ENCODE data around the gene WFDC5.
A peak's percentile ranks its signal among the peaks of the same experiment; 100 is the strongest.

The WFDC5 gene

DNA sequence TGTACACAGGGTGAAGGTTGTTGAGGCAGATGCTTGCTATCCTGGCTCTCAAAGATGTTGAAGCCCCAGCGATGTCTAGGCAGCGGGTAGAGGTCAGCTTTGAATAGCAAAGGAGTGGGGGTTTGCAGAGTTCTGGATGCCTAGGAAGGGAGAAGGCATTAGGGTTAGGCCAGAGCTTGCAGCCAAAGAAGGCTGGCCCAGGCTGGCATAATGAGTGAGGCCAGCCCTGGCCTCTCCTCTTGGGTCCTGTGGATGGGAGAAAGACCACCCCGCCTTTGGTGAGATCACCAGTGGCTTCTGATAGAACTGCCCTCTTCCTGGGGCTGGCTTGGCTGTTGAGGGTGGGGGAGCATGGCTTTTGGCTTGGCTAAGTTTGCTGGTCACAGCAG is 406 bp upstream of the WFDC5 start:
- DNase-seq (ENCODE audit: low spot score): no peak

DNA sequence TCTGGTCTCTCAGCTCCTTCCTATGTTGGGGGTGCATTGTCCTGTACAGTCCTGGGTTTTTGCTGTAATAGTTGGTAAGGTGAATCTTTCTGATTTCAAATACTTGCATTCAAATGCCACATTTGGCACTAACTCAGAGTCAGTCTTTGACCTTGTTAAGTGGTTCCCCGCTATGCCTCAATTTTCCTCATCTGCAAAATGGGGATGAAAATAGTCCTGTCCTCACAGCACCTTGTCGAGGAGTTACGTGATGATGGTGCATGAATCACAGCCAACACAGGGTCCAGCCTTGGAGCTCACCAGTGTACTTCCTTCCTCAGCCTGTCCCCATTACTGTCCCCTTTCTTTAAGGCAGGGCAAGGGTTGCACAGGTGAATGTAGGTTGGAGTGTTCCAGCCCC is 1.1 kb downstream of the WFDC5 start:
- no peak for DNase-seq (ENCODE audit: low spot score)

DNA sequence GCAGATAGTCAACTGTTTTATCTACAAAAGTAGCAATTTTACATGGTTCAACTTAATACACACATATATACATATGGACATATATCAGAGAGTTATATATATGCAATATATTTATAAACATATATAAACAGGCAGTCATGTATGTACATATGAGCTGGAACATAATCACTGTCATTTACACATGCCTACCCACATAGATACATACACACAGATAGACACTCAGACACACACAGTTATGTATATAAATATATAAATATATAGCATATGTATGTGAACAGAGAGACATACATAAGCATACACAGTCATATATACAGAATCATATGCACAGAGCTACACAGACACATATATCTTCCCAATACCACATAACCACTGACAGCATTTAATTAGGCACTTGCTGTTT is 2.2 kb downstream of the WFDC5 start:
- DNase-seq (ENCODE audit: low spot score): no peak

GRCh38 chr20:45111799-45112471 is 3.0 kb downstream of the WFDC5 start:
- DNase-seq (ENCODE audit: low spot score): no peak

GRCh38 chr20:45111285-45111684 is 3.7 kb downstream of the WFDC5 start:
- DNase-seq (ENCODE audit: low spot score): no peak

- no peak for DNase-seq (ENCODE audit: low spot score)
Measured at GRCh38 chr20:45110301-45110700, 4.7 kb downstream of the WFDC5 start.

- DNase-seq (ENCODE audit: low spot score): no peak
Measured at GRCh38 chr20:45109634-45110033, 5.3 kb downstream of the WFDC5 start.

DNA sequence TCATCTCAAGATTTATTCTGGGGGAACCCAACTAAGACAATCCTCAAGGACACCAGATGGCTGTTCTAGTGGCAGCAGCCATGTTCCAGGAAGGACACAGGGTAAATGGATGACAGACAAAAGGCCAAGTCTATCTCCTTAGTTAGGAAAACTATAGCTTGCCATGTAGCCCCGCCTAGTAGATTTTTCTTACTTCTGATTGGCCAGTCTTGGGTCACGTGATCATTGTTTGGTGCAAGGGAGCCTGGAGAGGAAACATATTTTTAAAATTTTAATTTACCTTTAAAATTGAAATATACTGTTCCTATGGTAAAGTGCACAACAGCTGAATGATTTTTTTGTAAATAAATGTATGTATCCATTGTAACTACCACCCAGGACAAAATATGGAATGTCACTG is 9.7 kb downstream of the WFDC5 start:
- DNase-seq (ENCODE audit: low spot score): no peak

DNA sequence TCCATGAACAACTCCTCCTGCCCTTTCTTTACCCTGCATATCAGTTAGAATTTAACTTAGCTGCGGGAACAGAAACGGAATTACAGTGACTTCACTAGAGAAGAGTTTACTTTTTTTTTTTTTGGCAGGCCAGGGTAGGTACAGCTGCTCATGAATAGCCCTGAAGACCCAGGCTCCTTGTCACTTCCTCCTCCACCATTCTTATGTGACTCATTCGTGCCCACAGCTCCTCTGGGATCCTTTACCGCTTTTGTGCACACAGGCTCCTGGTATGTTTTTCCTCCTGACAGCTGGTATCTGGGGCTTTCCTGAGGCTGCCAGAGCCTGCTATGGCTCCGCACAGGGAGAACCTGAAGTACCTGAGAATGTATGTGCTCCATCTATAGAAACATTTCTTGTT is 10.2 kb downstream of the WFDC5 start:
- DNase-seq (ENCODE audit: low spot score): no peak

GRCh38 chr20:45103072-45103471 is 11.9 kb downstream of the WFDC5 start:
- no peak for DNase-seq (ENCODE audit: low spot score)

DNA sequence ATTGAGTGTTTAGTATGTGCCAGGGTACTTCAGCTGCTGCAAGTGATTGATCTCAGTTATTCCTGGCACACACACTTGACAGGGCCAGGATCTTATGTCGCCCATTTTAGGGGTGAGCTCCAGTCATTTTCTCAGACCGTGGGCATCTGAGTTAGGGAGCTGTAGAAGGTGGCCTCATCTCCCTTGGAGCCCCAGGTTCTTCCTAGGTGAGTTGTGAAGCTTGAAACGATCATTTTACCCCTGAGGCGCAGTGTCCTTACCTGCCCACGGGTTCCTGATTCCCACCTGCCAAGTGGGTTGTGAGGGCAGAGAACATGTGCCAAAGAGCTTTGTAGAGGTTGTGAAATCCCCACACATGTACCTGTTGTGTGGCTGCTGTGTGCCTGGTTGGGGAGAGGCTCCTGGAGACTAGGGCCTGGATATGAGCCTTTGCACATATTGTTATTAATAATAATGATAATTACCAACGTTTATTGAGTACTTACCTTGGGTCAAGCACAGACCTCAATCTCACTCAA is 13.6 kb downstream of the WFDC5 start:
- DNase-seq (ENCODE audit: low spot score): no peak

DNA sequence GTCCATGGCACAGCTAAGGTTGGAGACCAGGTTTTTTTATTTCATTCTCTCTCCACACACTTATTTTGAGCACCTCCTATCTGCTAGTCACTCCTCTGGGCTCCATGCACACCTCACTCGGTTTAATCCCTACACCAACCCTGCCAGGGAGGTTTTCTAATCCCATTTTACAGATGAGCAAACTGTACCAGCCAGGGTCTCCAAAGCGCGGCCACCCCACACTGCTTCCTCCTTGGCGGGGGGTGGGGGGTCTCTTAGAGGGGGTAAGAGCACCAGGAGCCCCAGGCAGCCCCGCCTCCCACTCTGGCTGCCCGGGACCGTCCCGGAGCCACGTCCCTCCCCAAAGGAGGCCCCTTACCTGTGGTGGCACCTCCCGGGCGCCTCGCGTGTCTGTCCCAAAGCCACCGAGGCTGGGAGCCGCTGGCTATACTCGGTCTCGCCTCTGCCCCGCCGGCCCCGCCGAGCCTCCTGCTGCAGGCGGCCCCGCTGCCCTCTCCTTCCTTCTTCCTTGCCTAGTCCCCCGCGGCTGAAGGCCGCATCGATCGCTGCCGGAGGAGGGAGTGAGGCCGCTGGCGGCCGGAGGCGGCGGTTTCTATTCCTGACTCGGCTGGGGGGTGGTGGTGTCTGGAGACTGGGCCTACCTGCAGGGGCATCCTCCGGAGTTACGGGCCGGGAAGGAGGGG is 14.3 kb downstream of the WFDC5 start, which contains the start of gene KCNS1:
KCNS1 (minus strand) TSS at position 565 of the 683 bp plus-strand sequence. CDS start 1,891 bp downstream, outside the sequence.
- DNase-seq (ENCODE audit: low spot score): no peak

- DNase-seq (ENCODE audit: low spot score): no peak
Measured at GRCh38 chr20:45098103-45098773, 16.7 kb downstream of the WFDC5 start.

DNA sequence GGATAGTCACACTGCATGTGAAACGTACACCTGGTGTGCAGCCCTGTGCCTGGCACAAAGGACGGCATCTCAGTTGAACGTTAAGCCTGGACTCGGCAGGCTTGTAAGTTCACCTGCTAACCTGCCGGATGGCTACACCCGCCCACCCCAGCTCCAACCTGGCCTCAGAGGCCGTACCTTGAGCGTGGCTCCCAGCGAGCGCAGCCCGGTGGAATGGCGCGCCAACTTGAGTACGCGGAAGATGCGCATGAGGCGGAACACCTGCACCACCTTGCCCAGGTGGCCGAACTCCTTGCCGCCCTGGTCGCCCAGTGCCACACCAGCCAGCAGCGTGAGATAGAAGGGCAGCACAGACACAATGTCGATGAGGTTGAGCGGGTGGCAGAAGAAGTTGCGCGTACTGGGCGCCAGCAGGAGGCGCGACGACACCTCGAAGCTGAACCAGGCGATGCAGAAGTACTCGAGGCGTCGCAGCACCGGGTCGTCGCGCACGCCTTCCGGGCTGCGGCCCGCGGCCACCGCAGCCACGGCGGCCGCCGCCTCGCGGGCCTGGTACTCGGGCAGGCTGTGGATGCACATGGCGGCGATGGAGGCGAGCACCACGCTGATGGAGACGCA is 17.4 kb downstream of the WFDC5 start:
- DNase-seq (ENCODE audit: low spot score): no peak

GRCh38 chr20:45096781-45097180 is 18.2 kb downstream of the WFDC5 start:
- DNase-seq (ENCODE audit: low spot score): no peak

- DNase-seq (ENCODE audit: low spot score): peak; percentile 69
Measured at GRCh38 chr20:45095805-45096238, 19.2 kb downstream of the WFDC5 start.

GRCh38 chr20:45094864-45095574 is 20.0 kb downstream of the WFDC5 start:
- no peak for DNase-seq (ENCODE audit: low spot score)

DNA sequence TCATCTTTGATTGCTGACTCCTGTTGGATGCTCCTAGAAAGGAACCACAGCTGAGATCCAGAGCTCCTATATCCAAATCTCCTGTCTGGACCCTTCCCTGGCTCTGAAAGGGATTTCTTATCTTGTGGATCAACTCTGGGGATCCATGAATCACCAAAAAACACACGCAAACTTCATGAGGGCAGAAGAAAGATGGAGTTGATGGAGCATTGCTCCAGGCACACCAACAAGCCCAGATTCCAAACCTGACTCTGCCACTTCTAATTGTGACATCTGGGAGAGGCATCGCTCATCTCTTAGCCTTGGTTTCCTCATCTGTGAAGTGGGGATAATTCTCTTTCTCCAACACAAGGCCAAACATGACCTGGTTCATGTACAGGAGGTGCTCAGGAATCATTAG is 20.8 kb downstream of the WFDC5 start:
- DNase-seq (ENCODE audit: low spot score): no peak

DNA sequence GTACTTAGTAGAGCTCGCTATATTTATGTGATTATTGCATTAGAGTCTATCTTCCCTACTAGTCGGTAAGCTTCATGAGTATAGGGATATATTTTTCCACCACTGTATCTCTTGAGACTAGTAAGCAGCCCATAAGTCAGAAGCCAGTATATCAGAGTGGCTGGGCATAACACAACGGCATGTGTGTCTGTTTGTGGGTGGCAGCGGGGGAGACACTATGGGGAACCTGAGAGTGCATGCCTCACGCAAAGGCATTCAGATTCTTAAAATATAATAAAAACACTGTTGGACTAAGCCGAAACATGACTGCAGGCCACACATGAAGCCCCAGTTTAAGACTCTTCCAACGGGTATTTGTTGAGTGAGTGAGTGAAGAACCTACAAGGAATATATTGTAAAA is 22.1 kb downstream of the WFDC5 start:
- DNase-seq (ENCODE audit: low spot score): no peak

- DNase-seq (ENCODE audit: low spot score): no peak
Measured at GRCh38 chr20:45091366-45091765, 23.6 kb downstream of the WFDC5 start.

GRCh38 chr20:45090481-45090880 is 24.5 kb downstream of the WFDC5 start:
- no peak for DNase-seq (ENCODE audit: low spot score)

DNA sequence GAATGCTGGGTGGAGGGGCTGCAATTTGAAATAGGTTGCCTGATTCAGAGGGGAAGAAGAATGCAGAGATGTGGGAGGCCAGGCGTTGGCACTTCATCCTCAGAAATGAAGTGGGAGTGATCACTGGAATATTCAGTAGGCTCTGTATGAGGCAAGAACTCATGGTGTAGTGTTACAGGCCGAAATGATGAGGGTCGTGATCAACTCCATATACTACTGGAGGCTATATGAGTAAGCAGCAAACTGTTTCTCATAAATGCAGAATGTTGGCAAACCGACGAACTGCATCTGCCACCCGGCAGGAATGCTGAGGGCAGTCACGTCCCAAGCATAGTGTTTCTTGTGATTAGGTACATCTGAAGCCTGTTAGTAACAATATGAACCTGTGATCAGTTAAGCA is 26.7 kb downstream of the WFDC5 start:
- DNase-seq (ENCODE audit: low spot score): no peak

All from CD4-positive, alpha-beta T cell treated with Interleukin-6 at 100 ng/mL for 8 hours (primary cell).